H4 (cell line): ENCODE data around the gene ATG101. TPM values are rescaled to one million over a fixed set of nuclear protein-coding genes. Genes with fewer than 3 reads are reported as not detected.

Experiments used
- DNase-seq: peaks from one replicate; pipeline ENCODE4 v3.0.0-alpha.2; 2015; ENCODE audit warnings: low spot score
- total RNA-seq: library from RNA; depleted of rRNA; stranded (reverse); fragments of >200 nt; shearing (Covaris generic); gene quantifications from 2 replicates; pipeline ENCODE4 v1.2.3, GENCODE V29; 2014

Gene ATG101
- total RNA-seq, 1 experiment from 2014 or later: 57.5 TPM

GRCh38 chr12:52079576-52080402 lies 10.0 kb downstream of the ATG101 start, which contains the start of gene SMIM41:
Gene SMIM41 (plus strand): TSS chr12:52079704. CDS start chr12:52079780, 76 bp downstream.
- DNase-seq: no peak

DNA sequence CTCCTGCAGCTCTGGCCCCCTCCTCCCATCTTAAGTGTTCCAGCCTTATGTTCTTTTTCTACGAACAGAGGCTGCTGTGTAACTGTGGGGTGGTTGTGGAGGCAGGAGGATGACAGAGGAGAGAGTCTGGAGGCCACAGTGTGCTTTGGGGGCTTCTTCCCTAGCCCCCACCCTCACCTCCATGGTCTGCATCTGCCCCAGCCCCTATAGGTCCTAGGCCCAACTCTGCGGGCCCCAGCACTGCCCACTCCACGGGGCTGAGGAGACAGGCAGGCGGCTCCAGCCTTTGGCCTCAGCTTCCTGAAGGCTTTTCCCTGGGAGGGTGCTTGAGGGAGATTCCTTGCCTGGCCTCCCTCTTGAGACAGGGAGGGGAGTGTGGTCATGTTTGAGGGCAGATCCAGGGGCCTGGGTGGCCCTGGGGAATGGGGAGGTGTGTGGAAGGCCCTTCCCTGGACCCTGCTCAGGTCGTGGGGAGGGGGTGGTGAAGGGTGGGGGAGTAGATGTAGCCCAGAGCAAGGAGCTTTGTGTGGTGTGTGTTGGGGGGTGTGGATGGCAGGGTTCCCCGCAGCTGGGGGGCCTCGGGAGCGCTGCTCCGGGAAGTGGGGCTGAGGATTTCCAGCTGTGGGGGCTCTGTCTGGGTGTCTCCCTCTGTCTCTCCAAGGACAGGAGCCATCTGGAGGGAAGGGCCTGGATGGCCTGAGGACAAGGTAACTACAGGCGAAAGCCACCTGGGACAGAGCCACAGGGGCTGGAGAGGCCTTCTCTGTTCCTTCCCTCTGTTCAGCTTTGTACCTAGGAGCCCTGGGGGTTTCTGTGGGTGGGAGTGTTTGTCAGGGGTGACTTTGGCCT lies 10.8 kb downstream of the ATG101 start:
- no peak for DNase-seq

GRCh38 chr12:52081263-52081733 lies 11.5 kb downstream of the ATG101 start:
- no peak for DNase-seq

DNA sequence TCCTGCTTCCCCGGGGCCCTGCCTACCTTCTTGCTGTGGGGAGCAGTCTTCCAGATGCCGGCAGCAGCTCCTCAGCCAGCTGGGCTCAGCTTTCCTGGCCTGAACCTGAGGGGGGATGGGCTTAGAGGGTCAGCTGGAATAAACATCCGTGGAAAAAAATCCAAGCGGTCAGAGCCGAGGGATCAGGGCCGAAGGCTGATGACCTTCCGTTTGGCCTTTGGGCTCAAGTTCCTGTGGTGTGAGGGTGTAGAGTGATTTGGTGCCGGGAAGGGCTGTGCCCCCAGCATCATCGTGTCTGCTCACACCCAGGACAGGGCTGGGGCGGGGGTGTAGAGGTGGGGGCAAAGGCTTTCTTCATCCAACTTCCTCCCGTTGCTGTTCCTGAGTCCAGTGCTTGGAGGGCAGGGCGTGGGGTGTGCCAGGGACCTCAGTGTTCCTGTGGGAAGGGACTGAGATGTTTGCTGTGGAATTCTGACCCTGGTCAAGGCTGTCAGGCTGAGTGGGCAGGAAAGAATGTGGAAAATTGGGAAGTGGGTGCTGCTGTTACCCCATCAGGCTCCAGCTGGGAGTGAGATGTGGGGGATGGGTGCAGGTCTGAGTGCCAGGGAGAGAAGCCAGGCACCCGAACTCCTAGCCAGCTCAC lies 12.4 kb downstream of the ATG101 start:
- no peak for DNase-seq

GRCh38 chr12:52082669-52082987 lies 12.8 kb downstream of the ATG101 start:
- DNase-seq: no peak

GRCh38 chr12:52082988-52083637 lies 13.3 kb downstream of the ATG101 start:
- DNase-seq: no peak

DNA sequence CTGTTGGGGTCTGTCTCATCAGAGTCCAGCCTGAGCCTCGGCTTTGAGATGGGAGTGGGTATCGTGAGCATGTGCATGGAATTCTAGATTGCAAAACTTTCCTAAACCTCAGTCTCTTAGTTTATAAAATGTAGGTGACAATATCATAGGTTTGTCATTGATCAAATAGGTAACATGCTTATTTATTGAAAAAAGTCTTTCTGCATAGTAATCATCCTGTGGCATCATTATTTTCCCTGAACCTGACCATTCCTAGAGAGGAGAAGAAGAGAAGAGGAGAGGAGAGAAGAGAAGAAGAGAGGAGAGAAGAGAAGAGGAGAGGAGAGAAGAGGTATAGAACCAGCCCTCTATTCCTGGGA lies 13.8 kb downstream of the ATG101 start:
- no peak for DNase-seq

DNA sequence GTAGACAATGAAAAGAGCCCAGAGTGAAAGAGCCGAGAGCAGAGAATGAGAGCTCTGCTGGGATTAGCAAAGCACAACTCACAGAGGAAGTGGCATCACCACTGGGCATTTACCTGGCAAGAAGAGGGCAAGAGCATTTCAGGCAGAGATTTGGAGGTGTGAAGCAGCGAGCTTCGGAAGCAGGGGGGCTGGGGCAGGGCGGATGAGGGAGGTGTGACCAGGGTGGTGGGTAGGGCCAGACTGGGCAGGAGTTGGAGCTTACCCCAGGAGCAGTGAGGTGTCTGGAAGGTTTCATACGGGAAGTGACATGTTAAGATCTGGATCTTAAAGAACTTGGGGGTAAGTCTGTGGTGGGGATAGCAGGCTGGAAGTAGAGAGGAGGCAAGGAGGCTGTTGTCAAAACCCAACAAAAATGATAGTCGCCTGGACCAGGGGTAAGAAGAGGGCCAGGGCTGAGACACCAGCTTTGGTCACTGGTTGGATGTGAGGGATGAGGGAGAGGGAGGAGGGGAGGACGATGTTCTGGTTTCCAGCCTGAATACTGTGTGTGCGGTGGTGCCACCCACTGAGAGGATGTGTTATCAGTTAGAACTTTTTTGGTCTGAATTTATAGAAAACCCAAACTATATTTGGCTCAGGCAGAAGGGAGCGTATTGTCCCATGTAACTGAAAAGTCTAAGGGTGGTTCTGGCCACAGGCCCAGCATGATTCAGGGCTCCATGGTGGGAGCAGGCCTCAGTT lies 14.9 kb downstream of the ATG101 start:
- no peak for DNase-seq

DNA sequence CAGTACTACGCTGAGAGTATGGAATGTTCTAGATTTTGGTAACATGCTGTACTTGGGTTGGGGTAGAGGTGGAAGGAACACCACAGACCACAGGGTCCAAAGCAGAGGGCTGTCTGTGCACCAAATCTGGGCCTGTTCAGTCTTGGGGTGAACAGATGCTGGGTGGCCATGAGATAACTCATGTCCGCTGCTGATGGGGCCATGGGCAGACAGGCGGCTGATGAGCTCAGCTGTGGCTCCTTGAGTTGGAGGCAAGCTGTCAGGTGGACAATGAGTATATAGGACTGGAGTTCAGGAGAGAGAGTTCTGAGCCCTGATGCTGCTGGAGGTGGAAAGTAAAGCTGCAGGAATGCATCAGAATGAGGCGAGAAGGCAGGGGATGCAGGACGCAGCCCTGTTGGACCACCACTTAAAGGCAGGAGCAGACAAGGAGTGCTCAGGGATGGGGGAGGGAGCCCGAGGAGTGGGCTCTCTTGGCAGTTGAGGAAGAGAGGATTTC lies 16.0 kb downstream of the ATG101 start:
- DNase-seq: no peak

DNA sequence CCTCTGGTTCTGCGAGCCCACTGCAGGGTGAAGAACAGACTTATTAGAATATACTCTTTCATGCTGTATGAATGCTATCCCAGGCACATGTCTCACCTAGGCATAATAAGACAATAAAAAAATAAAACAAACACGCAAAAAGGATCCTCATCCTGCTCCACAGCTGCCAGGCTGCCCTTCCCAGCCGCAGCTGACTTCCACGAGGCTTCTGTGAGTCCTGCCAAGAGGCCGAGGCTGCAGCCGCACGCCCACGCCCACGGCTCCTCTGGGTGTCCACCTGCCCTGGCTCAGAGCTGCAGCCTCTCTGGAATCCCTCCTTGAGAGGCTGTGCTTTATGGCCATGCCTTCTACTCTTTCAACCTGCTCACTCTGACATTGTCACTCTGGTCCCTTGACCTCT lies 16.6 kb downstream of the ATG101 start:
- DNase-seq: no peak

GRCh38 chr12:52086944-52087835 lies 17.4 kb downstream of the ATG101 start:
- no peak for DNase-seq

DNA sequence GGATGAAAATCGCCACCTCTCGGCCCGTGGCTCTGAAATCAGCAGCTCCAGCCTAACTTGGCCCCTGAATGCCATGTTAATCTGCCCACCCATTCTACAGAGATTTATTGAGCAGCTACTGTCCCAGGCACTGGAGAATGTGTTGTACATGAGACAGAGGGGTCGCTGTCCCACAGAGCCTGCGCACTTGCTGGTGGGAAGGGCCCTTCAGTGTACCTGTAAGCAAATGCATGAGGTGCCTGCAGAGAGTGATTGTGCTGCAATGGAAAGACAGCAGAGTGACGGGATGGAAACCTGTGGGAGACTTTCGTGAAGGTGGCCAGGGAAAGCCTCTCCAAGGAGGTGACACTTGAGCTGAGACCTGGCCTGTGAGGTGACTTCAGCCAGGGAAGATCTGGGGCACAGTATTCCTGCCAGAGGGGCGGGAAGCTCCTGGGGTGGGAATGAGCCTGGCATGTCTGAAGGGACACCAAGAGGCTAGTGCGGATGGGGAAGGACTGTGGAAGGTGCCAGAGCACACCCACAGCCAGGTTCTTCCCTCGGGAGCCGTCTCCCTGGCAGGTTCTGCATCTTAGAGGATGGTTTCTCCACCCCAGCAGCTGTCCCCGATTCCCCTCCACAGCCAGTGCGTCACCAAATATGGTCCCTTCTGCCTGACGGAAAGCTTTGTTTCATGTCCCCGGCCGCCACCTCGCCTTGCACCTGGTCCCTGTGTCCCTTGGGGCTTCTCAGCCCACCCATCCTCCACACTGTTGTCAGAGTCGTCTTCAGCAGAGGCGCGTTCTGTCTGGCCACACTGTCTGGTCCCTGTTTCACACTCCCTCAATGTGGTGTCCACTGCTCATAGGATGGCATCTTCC lies 18.4 kb downstream of the ATG101 start:
- DNase-seq: no peak

DNA sequence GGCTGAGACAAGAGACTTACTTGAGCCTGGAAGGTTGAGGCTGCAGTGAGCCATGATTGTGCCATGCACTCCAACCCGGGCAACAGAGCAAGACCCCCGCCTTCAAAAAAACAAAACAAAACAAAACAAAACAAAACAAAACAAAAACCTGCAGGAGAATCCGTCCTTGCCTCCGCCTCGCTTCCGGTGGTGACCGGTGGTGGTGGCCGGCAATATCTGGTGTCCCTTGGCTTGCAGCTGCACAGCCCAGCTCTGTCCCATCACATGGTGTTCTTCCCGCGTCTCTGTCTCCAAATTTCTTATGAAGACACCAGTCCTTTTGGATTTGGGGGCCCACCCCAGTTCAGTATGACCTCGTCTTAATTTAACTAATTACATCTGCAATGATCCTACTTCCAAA lies 19.7 kb downstream of the ATG101 start:
- no peak for DNase-seq

DNA sequence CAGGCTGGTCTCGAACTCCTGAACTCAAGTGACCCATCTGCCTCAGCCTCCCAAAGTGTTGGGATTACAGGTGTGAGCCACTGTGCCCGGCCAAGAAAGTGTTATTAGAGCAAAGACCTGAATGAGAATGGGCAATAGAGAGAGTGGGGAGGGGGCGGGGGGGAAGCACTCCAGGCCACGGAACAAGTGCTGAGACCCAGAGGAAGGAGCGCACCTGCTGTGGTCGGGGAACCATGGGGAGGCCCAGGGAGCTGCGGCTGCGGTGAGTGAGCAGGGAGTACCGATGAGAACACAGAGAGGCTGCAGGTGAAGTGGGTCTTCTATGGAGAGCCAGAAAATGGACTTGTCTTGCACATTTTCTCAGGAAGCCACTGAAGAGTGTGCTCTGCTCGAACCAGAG lies 20.5 kb downstream of the ATG101 start:
- DNase-seq: no peak

DNA sequence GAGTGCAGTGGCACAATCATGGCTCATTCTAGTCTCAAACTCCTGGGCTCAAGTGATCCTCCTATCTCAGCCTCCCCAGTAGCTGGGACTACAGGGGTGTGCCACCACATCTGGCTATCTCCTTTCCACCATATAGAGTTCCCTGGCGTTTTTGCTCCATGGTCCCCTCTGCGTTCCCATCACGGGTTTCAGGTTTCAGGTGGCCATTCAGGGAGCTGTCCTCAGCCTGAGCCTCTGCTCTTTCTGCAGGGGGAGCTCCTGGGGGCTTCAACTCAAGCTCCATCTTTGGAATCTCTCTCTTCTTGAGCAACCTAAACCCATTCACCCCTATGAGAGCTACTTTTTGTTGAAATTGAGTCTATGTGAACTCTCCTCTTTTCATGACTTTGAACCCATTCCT lies 21.3 kb downstream of the ATG101 start:
- no peak for DNase-seq

- DNase-seq: no peak
Observed at GRCh38 chr12:52091869-52092268, 22.1 kb downstream of the ATG101 start.

DNA sequence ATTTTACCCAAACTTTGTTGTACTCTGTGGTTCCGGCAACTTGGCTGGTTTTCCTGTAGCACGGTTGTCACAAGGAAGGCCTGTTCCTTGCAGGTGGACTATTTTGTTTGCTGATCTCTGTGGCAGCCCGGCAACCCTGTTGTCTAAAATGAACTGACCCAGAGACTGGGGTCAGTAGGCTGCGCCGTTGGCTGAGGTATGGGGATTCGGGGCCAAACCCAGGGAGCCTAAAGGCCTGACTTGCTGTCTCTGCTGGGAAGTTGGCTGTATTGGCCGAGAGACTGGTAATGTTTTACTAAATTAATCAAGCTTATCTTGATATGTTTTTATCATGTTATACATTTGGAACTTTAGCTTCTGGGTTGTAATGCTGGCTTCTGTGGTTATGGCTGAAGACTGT lies 23.6 kb downstream of the ATG101 start:
- DNase-seq: no peak

- DNase-seq: no peak
Observed at GRCh38 chr12:52096332-52097044, 26.7 kb downstream of the ATG101 start.
